Measurements from ENCODE around the gene ZIM2. TPM values are rescaled to one million over a fixed set of nuclear protein-coding genes. Genes with fewer than 3 reads are reported as not detected.
"Not testable (repeated sequence)": the region's sequence is repeated elsewhere in the genome, so short reads cannot be mapped to it uniquely, and the experiment has no call there.

Gene ZIM2
- total RNA-seq (2014; rRNA removed; shearing (Covaris generic); ENCODE audit: low replicate concordance): not detected in 2 replicates

- no peak for DNase-seq (ENCODE audit: low read depth)
- in situ Hi-C loops (cut with HindIII; ENCODE audit: low pct_unique_long_range_greater_than_20kb, low sequenced_read_pairs): no loop called here
Measured at GRCh38 chr19:56840451-56841192, at the start of gene ZIM2, which contains the start of gene PEG3. Gene ZIM2 (minus strand): TSS chr19:56840726. CDS start chr19:56824277, 16,449 bp downstream. Gene PEG3 (minus strand): TSS chr19:56840726. CDS start chr19:56824655, 16,071 bp downstream.

DNA sequence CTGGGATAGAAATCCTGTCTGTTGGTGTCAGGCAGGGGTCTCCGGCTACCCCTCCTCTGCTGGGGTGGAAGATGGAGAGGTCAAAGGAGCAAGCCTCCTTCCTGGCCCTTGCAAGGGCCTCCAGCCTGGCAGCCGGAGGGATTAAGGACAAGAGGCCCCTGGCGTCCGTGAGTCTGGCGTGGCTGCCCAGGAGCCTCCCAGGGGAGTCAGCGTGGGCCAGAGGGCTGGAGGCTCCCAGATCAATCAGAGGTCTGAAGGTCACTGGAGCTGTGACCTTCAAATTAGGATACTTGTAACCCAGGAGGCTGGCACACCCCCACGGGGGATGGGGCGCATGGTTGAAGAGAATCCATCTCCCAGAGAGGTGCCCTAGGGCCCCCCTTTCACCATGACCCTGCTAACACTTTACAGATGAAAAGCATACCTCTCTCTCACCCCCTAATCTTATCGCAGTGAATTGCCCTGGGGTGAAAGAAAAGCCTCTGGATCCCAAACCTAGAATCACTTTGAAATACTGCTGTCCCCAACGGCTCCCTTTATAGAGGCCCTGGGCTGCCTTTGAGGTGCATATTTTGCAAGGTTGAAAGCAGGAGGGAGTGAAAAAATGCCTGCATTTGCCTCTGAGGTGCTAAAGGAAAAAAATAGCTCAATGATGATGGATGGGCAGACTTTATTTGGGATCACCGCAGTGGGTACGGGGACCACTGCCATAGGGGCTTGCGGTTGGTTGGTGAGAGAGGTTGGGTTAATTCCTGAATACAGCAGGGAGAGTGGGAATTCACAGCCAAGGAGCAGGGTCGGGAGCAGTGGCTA is 44.9 kb upstream of the ZIM2 start:
- no peak for DNase-seq (ENCODE audit: low read depth)
- in situ Hi-C loops (cut with HindIII; ENCODE audit: low pct_unique_long_range_greater_than_20kb, low sequenced_read_pairs): no loop called here

- in situ Hi-C loops (cut with HindIII; ENCODE audit: low pct_unique_long_range_greater_than_20kb, low sequenced_read_pairs): no loop called here
- no peak for DNase-seq (ENCODE audit: low read depth)
Measured at GRCh38 chr19:56884441-56884840, 43.9 kb upstream of the ZIM2 start.

- DNase-seq (ENCODE audit: low read depth): no peak
- in situ Hi-C loops (cut with HindIII; ENCODE audit: low pct_unique_long_range_greater_than_20kb, low sequenced_read_pairs): no loop called here
Measured at GRCh38 chr19:56880592-56881190, 40.2 kb upstream of the ZIM2 start.

GRCh38 chr19:56877069-56877715 is 36.7 kb upstream of the ZIM2 start:
- in situ Hi-C loops (cut with HindIII; ENCODE audit: low pct_unique_long_range_greater_than_20kb, low sequenced_read_pairs): no loop called here
- DNase-seq (ENCODE audit: low read depth): no peak

GRCh38 chr19:56875717-56876116 is 35.2 kb upstream of the ZIM2 start:
- in situ Hi-C loops (cut with HindIII; ENCODE audit: low pct_unique_long_range_greater_than_20kb, low sequenced_read_pairs): no loop called here
- DNase-seq (ENCODE audit: low read depth): no peak

DNA sequence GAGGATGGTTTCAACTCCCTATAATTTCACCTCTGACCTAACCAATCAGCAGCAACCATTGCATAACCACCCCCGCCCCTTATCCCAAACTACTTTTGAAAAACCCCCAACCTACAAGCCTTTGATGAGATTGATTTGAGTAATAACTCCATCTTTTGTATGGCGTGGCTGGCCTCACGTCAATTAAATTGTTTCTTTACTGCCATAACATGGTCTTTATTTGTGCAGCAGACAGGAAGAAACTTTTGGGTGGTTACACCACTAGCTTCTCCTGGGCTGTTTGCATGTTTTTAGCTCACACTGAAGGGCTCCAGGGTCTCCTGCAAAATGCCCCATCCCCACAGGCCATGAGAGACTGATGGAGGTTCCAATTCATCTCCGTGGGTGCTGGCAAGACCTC is 34.0 kb upstream of the ZIM2 start:
- in situ Hi-C loops (cut with HindIII; ENCODE audit: low pct_unique_long_range_greater_than_20kb, low sequenced_read_pairs): no loop called here

DNA sequence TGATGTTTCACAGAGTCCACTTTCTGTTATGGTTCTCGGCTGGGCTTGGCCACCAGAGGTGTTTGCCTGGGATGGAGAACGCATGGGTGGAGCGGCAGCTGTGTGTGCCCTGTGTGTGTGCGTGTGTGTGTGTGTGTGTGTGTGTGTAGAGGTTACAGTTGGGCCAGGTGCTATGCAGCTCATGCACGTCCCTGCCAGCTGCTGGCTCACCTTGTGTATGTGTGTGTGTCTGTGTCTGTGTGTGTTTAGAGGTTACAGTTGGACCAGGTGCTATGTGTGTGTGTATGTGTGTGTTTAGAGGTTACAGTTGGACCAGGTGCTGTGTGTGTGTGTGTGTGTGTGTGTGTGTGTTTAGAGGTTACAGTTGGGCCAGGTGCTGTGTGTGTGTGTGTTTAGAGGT is 33.0 kb upstream of the ZIM2 start:
- in situ Hi-C loops (cut with HindIII; ENCODE audit: low pct_unique_long_range_greater_than_20kb, low sequenced_read_pairs): no loop called here
- no peak for DNase-seq (ENCODE audit: low read depth)

More for the DNA sequence above, 34.0 kb upstream of the ZIM2 start:
- no peak for DNase-seq (ENCODE audit: low read depth)

- DNase-seq (ENCODE audit: low read depth): no peak
- in situ Hi-C loops (cut with HindIII; ENCODE audit: low pct_unique_long_range_greater_than_20kb, low sequenced_read_pairs): no loop called here
Measured at GRCh38 chr19:56869886-56870285, 29.4 kb upstream of the ZIM2 start.

DNA sequence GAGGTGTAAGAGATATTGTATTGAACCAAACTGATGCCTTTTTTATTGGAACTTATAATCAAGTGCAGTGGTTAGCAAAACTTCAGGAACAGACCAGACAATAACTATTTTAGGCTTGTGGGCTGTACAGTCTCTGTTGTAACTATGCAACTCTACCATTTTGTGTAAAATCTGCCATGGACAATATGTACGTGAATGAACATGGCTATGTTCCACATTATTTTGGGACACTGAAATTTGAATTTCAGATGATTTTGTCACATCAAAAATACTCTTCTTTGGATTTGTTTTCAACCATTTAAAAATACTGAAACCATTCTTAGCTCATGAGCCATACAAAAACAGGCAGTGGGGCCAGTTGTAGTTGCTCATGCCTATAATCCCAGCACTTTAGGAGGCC is 27.9 kb upstream of the ZIM2 start:
- in situ Hi-C loops (cut with HindIII; ENCODE audit: low pct_unique_long_range_greater_than_20kb, low sequenced_read_pairs): no loop called here
- DNase-seq (ENCODE audit: low read depth): no peak

GRCh38 chr19:56866538-56866937 is 26.0 kb upstream of the ZIM2 start:
- in situ Hi-C loops (cut with HindIII; ENCODE audit: low pct_unique_long_range_greater_than_20kb, low sequenced_read_pairs): no loop called here
- no peak for DNase-seq (ENCODE audit: low read depth)

DNA sequence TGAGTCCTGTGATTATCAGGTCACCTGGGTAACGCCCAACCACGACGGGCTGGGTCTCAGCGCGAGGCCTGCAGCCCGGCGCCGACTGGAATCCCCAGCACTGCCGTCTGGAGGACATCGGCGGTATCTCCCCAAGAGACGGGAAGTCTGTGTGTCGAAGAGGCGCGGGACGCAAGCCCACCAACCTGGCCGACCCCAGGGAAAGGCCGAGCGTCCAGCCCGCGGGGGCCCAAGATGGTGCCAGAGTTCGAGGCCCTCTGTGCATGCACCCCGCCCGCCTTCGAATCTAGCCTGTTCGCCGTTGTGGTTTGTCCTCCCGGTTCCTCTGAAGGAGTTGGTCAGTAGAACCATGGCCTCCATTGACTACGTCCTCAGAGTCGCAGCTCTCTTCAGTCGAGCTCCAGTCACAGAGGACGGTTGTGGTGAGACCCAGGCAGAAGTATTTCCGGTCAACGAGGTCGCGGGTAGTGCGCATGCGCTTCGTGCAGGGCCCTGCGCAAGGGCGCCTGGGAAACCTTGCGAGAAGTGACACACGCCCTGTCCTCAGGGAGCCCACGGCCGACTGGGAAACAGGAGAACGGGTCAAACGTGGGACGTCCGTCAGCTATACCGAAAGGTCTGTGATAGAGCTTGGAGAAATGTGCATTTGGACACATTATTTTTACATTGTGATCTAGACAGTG is 24.1 kb upstream of the ZIM2 start:
- DNase-seq (ENCODE audit: low read depth): no peak
- in situ Hi-C loops (cut with HindIII; ENCODE audit: low pct_unique_long_range_greater_than_20kb, low sequenced_read_pairs): no loop called here

GRCh38 chr19:56862741-56863140 is 22.2 kb upstream of the ZIM2 start:
- in situ Hi-C loops (cut with HindIII; ENCODE audit: low pct_unique_long_range_greater_than_20kb, low sequenced_read_pairs): no loop called here
- DNase-seq (ENCODE audit: low read depth): no peak

DNA sequence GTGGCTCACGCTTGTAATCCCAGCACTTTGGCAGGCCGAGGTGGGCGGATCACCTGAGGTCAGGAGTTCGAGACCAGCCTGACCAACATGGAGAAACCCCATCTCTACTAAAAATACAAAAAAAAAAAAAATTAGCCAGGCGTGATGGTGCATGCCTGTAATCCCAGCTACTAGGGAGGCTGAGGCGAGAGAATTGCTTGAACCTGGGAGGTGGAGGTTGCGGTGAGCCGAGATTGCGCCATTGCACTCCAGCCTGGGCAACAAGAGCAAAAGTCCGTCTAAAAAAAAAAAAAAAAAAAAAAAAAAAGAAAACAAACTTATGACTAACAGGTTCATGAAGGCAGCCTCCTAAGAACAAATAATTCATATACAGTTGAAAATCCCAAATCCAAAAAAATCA is 19.9 kb upstream of the ZIM2 start:
- DNase-seq (ENCODE audit: low read depth); in situ Hi-C loops (cut with HindIII; ENCODE audit: low pct_unique_long_range_greater_than_20kb, low sequenced_read_pairs): not testable (repeated sequence)

DNA sequence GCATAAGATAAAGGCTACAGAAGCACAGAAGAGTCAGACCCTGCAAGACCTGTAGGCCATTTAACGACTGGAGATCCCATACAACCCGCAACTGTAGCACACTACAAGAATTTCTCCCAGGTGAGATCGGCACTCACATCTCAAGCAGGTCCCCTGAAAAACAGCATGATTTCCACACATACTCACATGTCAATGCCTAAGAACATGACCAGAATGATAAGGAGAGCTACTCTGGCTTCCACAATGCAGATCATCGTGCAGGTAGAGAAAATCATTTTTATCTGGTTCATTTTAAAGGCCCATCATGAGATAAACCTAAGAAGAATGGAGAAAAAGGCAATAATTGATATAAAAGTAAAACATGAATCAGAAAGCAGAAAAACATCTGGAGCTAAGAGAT is 17.5 kb upstream of the ZIM2 start:
- in situ Hi-C loops (cut with HindIII; ENCODE audit: low pct_unique_long_range_greater_than_20kb, low sequenced_read_pairs): no loop called here
- no peak for DNase-seq (ENCODE audit: low read depth)

GRCh38 chr19:56856822-56857221 is 16.3 kb upstream of the ZIM2 start:
- DNase-seq (ENCODE audit: low read depth): no peak
- in situ Hi-C loops (cut with HindIII; ENCODE audit: low pct_unique_long_range_greater_than_20kb, low sequenced_read_pairs): no loop called here

- in situ Hi-C loops (cut with HindIII; ENCODE audit: low pct_unique_long_range_greater_than_20kb, low sequenced_read_pairs): not testable (repeated sequence)
Measured at GRCh38 chr19:56852361-56852760, 11.8 kb upstream of the ZIM2 start.

GRCh38 chr19:56848166-56848565 is 7.6 kb upstream of the ZIM2 start:
- no peak for DNase-seq (ENCODE audit: low read depth)
- in situ Hi-C loops (cut with HindIII; ENCODE audit: low pct_unique_long_range_greater_than_20kb, low sequenced_read_pairs): no loop called here

More at GRCh38 chr19:56852361-56852760, 11.8 kb upstream of the ZIM2 start:
- not testable (repeated sequence) for DNase-seq (ENCODE audit: low read depth)
